Adrenal gland (tissue), 12 donors: Measurements from ENCODE around the gene HIC1. TPM values are rescaled to one million over a fixed set of nuclear protein-coding genes. Genes with fewer than 3 reads are reported as not detected.

Experiments
- DNase-seq, 7 donors: peaks; one replicate each; pipeline ENCODE4 v3.0.0-alpha.2; 2019 to 2020
- H3K27ac ChIP-seq, 5 donors: fragments of 200-600 bp; sonication (generic) in 4 of 5; 1 replicate in 3 of 5; 2 replicates in 2 of 5; pipeline versions ENCODE4 v1.5.1 to v1.8.0; 2016 to 2020; ENCODE audit warnings: mild to moderate bottlenecking in 1 of 5
- H3K27me3 ChIP-seq: fragments of 200-600 bp; 2 replicates; pipeline ENCODE4 v1.8.0; 2021
- H3K36me3 ChIP-seq, 2 donors: fragments of 200-600 bp; replicated peaks in 1 of 2; 1 replicate in 1 of 2; 2 replicates in 1 of 2; pipeline versions ENCODE4 v1.5.1 to v1.8.0; 2018 to 2022
- H3K4me1 ChIP-seq, 2 donors: fragments of 200-600 bp; replicated peaks in 1 of 2; 1 replicate in 1 of 2; 2 replicates in 1 of 2; pipeline versions ENCODE4 v1.5.1 to v1.8.0; 2018 to 2021
- H3K4me3 ChIP-seq, 4 donors: fragments of 200-600 bp; sonication (generic) in 3 of 4; one replicate each; pipeline ENCODE4 v1.5.1; 2016 to 2018
- H3K9me3 ChIP-seq, 3 donors: fragments of 200-600 bp; sonication (generic) in 1 of 3; replicated peaks in 1 of 3; 1 replicate in 2 of 3; 2 replicates in 1 of 3; pipeline versions ENCODE4 v1.5.1 to v1.8.0; 2016 to 2021
- POLR2A ChIP-seq, 2 donors: fragments of 450-650 bp; IDR thresholded peaks; one replicate each; pipeline ENCODE4 v1.6.1; 2017; ENCODE audit warnings: antibody characterized with exemption in 2 of 2, mild to moderate bottlenecking in 2 of 2, moderate library complexity in 1 of 2
- WGBS, 4 donors: extraction: QIAGEN DNeasy Blood & Tissue Kit in 2 of 4; methylation state at CpG; one replicate each; pipeline versions ENCODE4 v1.1.5 to v1.1.7; 2013 to 2017; 5-methylcytosine and 5-hydroxymethylcytosine counted together
- intact Hi-C, 2 donors: fragments of 100-400 bp; cut with DNase I; formaldehyde crosslinking; loops; one replicate each; pipeline versions ENCODE4 v1.14.1 to v1.15.0; 2022 to 2023
- polyA plus RNA-seq, 3 donors: library from polyadenylated mRNA; stranded (reverse); fragments of 200-250 nt in 2 of 3; fragments of 350-450 nt in 1 of 3; fragmentation: Illumina TruSeq in 1 of 3; extraction: RNeasy Lipid Tissue Mini Kit (QIAGEN cat#74804) in 1 of 3; gene quantifications; one replicate each; pipeline ENCODE4 v1.2.3, GENCODE V29; 2013 to 2014
- total RNA-seq, 9 donors: library from RNA; depleted of rRNA in 4 of 9; stranded (reverse); fragments of >200 nt in 4 of 9; fragments of 120-200 nt in 1 of 9; fragmentation: NEBNext Ultra II Directional in 1 of 9; extraction: Animal tissue kit (Norgen Biotek cat#: 25700) in 1 of 9; gene quantifications; one replicate each; pipeline versions ENCODE4 v1.1.0 to v1.2.4, GENCODE V29; 2013 to 2023
- TF ChIP-seq, protein P1 (sequence below), 6 experiments: fragments of 450-650 bp in 4 of 6; fragments of 200-600 bp in 2 of 6; sonication (generic) in 1 of 6; IDR thresholded peaks; 1 replicate in 5 of 6; 2 replicates in 1 of 6; pipeline versions ENCODE4 v1.5.1 to v1.8.0; 2016 to 2021; ENCODE audit warnings: antibody characterized with exemption in 6 of 6, mild to moderate bottlenecking in 2 of 6, moderate library complexity in 1 of 6
- donor health status: healthy with polysubstance abuse.
- donor health status: Bipolar disorder and iron deficiency.
- donor health status: DM: yes; HTN: yes; CAD: no.
- donor health status: DM: no; HTN: no; CAD: no.
- donor health status: DM: no; HTN: no; CAD: no.
- donor health status: DM: yes; HTN: yes; CAD: no.

Gene HIC1
- total and polyA plus RNA-seq, 12 donors = 0.92 to 61.8 (median 23.9) TPM

DNA sequence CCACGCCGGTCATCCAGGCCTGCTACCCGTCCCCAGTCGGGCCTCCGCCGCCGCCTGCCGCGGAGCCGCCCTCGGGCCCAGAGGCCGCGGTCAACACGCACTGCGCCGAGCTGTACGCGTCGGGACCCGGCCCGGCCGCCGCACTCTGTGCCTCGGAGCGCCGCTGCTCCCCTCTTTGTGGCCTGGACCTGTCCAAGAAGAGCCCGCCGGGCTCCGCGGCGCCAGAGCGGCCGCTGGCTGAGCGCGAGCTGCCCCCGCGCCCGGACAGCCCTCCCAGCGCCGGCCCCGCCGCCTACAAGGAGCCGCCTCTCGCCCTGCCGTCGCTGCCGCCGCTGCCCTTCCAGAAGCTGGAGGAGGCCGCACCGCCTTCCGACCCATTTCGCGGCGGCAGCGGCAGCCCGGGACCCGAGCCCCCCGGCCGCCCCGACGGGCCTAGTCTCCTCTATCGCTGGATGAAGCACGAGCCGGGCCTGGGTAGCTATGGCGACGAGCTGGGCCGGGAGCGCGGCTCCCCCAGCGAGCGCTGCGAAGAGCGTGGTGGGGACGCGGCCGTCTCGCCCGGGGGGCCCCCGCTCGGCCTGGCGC is 2.4 kb downstream of the HIC1 start:
- TF ChIP-seq POLR2A (IDR thresholded peaks at IDR 0.05) = no peak
- TF ChIP-seq, protein P1, sequence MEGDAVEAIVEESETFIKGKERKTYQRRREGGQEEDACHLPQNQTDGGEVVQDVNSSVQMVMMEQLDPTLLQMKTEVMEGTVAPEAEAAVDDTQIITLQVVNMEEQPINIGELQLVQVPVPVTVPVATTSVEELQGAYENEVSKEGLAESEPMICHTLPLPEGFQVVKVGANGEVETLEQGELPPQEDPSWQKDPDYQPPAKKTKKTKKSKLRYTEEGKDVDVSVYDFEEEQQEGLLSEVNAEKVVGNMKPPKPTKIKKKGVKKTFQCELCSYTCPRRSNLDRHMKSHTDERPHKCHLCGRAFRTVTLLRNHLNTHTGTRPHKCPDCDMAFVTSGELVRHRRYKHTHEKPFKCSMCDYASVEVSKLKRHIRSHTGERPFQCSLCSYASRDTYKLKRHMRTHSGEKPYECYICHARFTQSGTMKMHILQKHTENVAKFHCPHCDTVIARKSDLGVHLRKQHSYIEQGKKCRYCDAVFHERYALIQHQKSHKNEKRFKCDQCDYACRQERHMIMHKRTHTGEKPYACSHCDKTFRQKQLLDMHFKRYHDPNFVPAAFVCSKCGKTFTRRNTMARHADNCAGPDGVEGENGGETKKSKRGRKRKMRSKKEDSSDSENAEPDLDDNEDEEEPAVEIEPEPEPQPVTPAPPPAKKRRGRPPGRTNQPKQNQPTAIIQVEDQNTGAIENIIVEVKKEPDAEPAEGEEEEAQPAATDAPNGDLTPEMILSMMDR (IDR thresholded peaks at IDR 0.05) = no peak
- intact Hi-C loops = loop anchor here (5.0 to 10.0 kb wide), 4 partner anchors 118 to 228 kb away; no protein-coding TSS in a partner anchor
- DNase-seq = no peak
- Histone ChIP-seq H3K4me1 (peaks cover 6 to 27% of the 10 kb centered on the region in 2 donors), H3K27me3 (no peaks in the 10 kb centered on the region), H3K4me3 (peak overlapping the region in 1 of 4 donors; percentile 72), H3K36me3 (no peaks in the 10 kb centered on the region), H3K27ac (peak overlapping the region in 3 of 5 donors; percentile 37 to 88 (median 78)), H3K9me3 (no peaks in the 10 kb centered on the region)
- 37 to 56% (median 46%) methylated on average over 2 to 81 of the region's 81 CpGs for WGBS, 4 donors

DNA sequence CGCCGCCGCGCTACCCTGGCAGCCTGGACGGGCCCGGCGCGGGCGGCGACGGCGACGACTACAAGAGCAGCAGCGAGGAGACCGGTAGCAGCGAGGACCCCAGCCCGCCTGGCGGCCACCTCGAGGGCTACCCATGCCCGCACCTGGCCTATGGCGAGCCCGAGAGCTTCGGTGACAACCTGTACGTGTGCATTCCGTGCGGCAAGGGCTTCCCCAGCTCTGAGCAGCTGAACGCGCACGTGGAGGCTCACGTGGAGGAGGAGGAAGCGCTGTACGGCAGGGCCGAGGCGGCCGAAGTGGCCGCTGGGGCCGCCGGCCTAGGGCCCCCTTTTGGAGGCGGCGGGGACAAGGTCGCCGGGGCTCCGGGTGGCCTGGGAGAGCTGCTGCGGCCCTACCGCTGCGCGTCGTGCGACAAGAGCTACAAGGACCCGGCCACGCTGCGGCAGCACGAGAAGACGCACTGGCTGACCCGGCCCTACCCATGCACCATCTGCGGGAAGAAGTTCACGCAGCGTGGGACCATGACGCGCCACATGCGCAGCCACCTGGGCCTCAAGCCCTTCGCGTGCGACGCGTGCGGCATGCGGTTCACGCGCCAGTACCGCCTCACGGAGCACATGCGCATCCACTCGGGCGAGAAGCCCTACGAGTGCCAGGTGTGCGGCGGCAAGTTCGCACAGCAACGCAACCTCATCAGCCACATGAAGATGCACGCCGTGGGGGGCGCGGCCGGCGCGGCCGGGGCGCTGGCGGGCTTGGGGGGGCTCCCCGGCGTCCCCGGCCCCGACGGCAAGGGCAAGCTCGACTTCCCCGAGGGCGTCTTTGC is 3.1 kb downstream of the HIC1 start:
- intact Hi-C loops = loop anchor here (5.0 to 10.0 kb wide), 4 partner anchors 117 to 227 kb away; no protein-coding TSS in a partner anchor
- 42 to 65% (median 56%) methylated on average over 18 to 98 of the region's 98 CpGs for WGBS, 4 donors
- Histone ChIP-seq H3K4me3 (peak overlapping the region in 1 of 4 donors; percentile 72), H3K4me1 (peaks cover 6 to 27% of the 10 kb centered on the region in 2 donors), H3K27ac (peak overlapping the region in 4 of 5 donors; percentile 37 to 88 (median 62)), H3K36me3 (no peaks in the 10 kb centered on the region), H3K27me3 (no peaks in the 10 kb centered on the region), H3K9me3 (no peaks in the 10 kb centered on the region)
- TF ChIP-seq, protein P1 (IDR thresholded peaks at IDR 0.05) = no peak
- no peak for TF ChIP-seq POLR2A (IDR thresholded peaks at IDR 0.05)
- DNase-seq = peak in 2 of 7 donors; percentile 35 to 55

DNA sequence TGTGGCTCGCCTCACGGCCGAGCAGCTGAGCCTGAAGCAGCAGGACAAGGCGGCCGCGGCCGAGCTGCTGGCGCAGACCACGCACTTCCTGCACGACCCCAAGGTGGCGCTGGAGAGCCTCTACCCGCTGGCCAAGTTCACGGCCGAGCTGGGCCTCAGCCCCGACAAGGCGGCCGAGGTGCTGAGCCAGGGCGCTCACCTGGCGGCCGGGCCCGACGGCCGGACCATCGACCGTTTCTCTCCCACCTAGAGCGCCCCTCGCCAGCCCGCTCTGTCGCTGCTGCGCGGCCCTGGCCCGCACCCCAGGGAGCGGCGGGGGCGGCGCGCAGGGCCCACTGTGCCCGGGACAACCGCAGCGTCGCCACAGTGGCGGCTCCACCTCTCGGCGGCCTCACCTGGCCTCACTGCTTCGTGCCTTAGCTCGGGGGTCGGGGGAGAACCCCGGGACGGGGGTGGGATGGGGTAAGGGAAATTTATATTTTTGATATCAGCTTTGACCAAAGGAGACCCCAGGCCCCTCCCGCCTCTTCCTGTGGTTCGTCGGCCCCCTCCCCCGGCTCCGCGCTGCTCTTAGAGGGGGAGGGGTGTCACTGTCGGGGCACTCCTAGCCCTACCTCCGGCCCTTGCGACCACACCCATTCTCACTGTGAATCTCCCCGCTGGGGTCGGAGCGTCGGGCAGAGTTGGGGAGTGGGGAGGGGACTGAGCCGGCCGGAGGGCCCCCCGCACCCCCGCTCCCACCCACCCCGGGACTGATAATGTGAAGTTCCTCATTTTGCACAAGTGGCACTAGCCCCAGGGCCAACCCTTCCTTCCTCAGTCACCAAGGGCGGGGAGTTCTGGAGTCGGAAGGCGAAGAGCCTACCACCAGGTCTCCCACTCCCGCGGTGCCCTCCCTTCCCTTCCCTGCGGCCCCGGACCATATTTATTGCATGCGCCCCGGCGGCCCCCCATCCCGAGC is 4.0 kb downstream of the HIC1 start:
- WGBS, 4 donors = 24 to 47% (median 36%) methylated on average over 17 to 78 of the region's 78 CpGs
- H3K27ac ChIP-seq = peak overlapping the region in 4 of 5 donors; percentile 35 to 88 (median 62)
- TF ChIP-seq, protein P1 (IDR thresholded peaks at IDR 0.05) = peak; percentile 23 to 78 (median 56)
- no peak for TF ChIP-seq POLR2A (IDR thresholded peaks at IDR 0.05)
- H3K4me3 ChIP-seq = peak overlapping the region in 1 of 4 donors; percentile 72
- DNase-seq = peak in 6 of 7 donors; percentile 65 to 80 (median 68)
- H3K4me1 ChIP-seq = peaks cover 6 to 20% of the 10 kb centered on the region in 2 donors
- intact Hi-C loops = loop anchor here (5.0 to 10.0 kb wide), 4 partner anchors 116 to 226 kb away; no protein-coding TSS in a partner anchor
- no peaks in the 10 kb centered on the region for H3K9me3 ChIP-seq
- no peaks in the 10 kb centered on the region for H3K27me3 ChIP-seq
- peaks cover 0 to 2% of the 10 kb centered on the region in 2 donors for H3K36me3 ChIP-seq
